ENCODE results near the gene EDIL3.

DNA sequence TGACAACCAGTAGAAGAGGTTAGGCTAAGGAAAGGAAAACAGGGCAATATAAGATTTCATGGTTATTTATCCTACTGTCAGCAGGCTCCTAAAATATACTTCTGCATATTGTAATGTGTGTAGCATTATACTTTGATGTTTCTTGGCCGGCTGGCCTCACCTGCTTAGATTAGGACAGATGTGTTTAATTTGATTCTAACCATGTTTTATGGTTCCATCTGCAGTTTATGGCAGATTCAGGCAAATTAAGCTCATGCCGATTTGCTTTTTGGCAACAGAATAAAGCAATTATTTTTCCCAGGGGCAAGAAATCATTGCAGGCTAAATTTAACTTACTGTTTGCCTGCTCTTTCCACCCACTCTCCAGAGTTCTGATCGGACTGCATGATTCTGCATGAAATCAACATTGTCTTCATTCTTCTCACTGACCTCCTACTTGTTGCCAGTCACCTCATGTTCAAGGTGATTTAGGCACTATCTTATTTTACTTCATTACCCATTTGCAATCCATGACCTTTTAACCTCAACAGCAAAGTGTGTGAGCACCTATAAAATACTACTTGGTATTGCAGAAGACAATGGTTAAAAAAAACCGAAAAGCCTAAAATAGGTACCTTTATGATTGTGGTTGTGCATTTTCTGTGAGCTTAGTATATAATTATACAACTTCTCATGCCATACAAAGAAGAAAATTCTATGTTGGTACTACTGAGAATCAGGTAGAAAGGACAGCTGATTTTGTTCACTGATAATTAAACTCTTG lies 125.2 kb downstream of the EDIL3 start:
- TF ChIP-seq, protein P1, sequence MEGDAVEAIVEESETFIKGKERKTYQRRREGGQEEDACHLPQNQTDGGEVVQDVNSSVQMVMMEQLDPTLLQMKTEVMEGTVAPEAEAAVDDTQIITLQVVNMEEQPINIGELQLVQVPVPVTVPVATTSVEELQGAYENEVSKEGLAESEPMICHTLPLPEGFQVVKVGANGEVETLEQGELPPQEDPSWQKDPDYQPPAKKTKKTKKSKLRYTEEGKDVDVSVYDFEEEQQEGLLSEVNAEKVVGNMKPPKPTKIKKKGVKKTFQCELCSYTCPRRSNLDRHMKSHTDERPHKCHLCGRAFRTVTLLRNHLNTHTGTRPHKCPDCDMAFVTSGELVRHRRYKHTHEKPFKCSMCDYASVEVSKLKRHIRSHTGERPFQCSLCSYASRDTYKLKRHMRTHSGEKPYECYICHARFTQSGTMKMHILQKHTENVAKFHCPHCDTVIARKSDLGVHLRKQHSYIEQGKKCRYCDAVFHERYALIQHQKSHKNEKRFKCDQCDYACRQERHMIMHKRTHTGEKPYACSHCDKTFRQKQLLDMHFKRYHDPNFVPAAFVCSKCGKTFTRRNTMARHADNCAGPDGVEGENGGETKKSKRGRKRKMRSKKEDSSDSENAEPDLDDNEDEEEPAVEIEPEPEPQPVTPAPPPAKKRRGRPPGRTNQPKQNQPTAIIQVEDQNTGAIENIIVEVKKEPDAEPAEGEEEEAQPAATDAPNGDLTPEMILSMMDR (conservative IDR thresholded peaks at IDR 0.05 in 1 of 2, IDR thresholded peaks at IDR 0.05 in 1 of 2; ENCODE audit: low read depth in 1 of 2, low read length in 2 of 2) = no peak
- TF ChIP-seq EZH2 (IDR thresholded peaks at IDR 0.05; ENCODE audit: low read length, missing control alignments) = no peak

All from fibroblast of lung (primary cell).